Measurements from ENCODE around the gene KMT2D.
"Not testable (repeated sequence)": the region's sequence is repeated elsewhere in the genome, so short reads cannot be mapped to it uniquely, and the experiment has no call there.

KMT2D gene

DNA sequence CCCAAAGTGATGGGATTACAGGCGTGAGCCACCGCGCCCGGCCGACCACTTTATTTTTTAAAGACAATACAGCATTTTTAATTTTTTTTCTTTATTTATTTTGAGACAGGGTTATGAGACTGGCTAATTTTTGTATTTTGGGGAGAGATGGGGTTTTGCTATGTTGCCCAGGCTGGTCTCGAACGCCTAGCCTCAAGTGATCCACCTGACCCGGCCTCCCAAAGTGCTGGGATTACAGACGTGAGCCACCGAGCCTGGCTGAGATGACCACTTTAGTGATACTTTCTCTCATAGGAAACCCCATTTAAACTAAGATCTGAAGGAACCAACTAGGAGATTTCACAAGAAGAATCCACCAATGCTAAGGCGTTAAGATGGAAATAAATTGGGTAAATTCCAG, 10.4 kb upstream of the KMT2D start:
- peaks cover 5% of the 10 kb centered on the region for H3K4me1 ChIP-seq (ENCODE audit: control insufficient read depth, insufficient read depth, low read length)
- no peaks in the 10 kb centered on the region for H3K9me3 ChIP-seq (ENCODE audit: control insufficient read depth, insufficient read depth, low read length)
- H3K27me3 ChIP-seq (ENCODE audit: control insufficient read depth, insufficient read depth, low read length): peaks cover 25% of the 10 kb centered on the region
- H3K4me3 ChIP-seq (ENCODE audit: low read depth, low read length): no peak overlapping the region
- H3K9ac ChIP-seq (ENCODE audit: low read depth, low read length): no peak overlapping the region
- H3K36me3 ChIP-seq (ENCODE audit: control insufficient read depth, insufficient read depth, low read length): no peaks in the 10 kb centered on the region

DNA sequence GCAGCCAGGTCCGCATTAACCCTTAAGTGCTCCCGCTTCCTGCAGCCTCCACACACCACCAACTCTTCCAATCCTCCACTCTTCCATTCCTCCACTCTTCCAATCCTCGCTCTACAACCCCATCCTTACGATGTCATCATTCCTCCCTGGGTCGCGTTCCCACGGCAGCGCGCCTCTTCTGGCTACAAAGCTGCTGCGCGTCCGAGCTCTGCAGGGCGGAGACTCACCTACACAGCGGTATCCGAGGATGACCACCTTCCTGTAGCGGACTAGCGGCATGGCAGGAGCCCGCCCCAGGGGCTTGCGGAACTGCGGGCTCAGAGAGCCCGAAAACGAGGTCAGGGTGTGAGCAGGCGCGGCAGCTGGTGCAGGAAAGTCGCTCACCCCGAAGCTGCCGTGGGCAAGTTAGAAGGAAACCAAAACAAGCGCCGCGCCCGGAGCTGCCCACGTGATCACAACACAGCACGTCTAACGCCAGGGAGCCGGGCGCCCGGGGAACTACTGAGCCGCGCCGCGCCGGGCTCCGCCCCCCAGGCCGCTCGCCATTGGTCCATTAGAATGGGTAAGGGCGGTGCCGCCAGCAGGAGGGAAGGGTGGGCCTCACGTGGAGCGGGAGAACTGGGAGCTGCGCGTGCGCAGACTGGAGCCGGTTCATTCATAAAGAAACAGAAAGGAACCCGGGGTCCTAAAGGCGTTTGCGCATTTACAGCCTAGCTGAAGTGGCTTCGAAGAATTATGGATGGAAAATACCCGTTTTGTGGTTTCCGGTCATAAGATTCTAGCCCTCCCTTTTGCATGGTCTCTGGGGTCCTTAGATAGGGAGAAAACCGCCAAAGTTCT, 9.1 kb upstream of the KMT2D start, which contains the start of gene RHEBL1:
Gene RHEBL1 (minus strand): TSS at position 473 of the 840 bp plus-strand sequence. CDS start 194 bp downstream, at position 279.
- no peaks in the 10 kb centered on the region for H3K36me3 ChIP-seq (ENCODE audit: control insufficient read depth, insufficient read depth, low read length)
- H3K27me3 ChIP-seq (ENCODE audit: control insufficient read depth, insufficient read depth, low read length): peaks cover 25% of the 10 kb centered on the region
- peak within 1 kb of the TSS; percentile 82 for H3K4me3 ChIP-seq (ENCODE audit: low read depth, low read length)
- peak within 1 kb of the TSS; percentile 62 for H3K9ac ChIP-seq (ENCODE audit: low read depth, low read length)
- H3K4me1 ChIP-seq (ENCODE audit: control insufficient read depth, insufficient read depth, low read length): peaks cover 5% of the 10 kb centered on the region
- no peaks in the 10 kb centered on the region for H3K9me3 ChIP-seq (ENCODE audit: control insufficient read depth, insufficient read depth, low read length)

DNA sequence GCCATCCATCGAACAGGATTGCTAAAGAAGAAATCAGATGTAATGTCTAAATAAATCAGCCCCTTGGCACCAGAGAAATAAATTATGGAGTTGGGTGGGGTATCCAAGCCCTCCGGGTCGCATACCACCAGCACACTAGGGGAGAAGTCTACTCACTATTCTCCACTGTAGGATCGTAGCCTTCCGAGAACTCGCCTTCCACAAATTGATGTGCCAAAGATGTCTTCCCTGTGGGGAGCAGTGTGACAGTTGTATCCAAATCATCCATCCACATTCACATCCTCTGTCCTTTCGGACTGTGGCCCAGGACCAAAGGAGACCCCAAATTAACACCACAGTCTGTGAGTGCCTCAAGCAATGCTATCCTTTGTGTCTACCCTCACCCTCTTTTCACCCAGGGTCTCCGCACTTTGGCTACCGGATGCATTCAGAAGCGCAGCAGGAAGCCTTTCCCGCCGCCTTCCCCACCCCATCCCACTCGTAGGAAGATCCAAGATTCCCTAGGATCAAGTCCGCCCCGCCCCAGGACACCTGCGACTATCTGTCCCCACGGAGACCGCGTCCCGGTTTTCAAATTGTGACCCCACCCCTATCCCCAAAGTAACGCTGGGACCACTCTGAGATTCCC, 8.4 kb upstream of the KMT2D start:
- Histone ChIP-seq H3K36me3 (ENCODE audit: control insufficient read depth, insufficient read depth, low read length) (no peaks in the 10 kb centered on the region), H3K4me3 (ENCODE audit: low read depth, low read length) (peak overlapping the region; percentile 82), H3K4me1 (ENCODE audit: control insufficient read depth, insufficient read depth, low read length) (peaks cover 5% of the 10 kb centered on the region), H3K27me3 (ENCODE audit: control insufficient read depth, insufficient read depth, low read length) (peaks cover 25% of the 10 kb centered on the region), H3K9me3 (ENCODE audit: control insufficient read depth, insufficient read depth, low read length) (no peaks in the 10 kb centered on the region), H3K9ac (ENCODE audit: low read depth, low read length) (peak overlapping the region; percentile 62)

DNA sequence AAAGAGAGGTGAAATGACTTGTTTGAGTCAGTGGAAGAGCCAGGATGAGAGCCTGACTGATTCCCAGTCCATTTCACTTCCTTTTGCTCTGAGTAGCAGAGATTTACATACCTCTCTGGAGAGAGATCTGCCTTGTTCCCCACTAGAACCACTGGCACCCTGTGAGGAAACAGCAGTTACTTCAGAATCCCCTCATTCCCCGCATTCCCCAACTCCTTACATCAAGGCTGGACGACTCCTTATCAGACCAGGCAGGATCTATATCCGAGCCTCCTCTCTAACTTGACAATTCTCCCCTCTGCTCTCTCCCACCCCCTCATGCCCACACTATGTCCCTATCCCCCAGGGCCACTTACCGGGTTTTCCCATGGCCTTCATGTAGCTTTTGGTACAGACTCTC, 5.5 kb upstream of the KMT2D start:
- no peak overlapping the region for H3K4me3 ChIP-seq (ENCODE audit: low read depth, low read length)
- no peaks in the 10 kb centered on the region for H3K9me3 ChIP-seq (ENCODE audit: control insufficient read depth, insufficient read depth, low read length)
- H3K27me3 ChIP-seq (ENCODE audit: control insufficient read depth, insufficient read depth, low read length): peaks cover 20% of the 10 kb centered on the region
- no peak overlapping the region for H3K9ac ChIP-seq (ENCODE audit: low read depth, low read length)
- no peaks in the 10 kb centered on the region for H3K36me3 ChIP-seq (ENCODE audit: control insufficient read depth, insufficient read depth, low read length)
- peaks cover 5% of the 10 kb centered on the region for H3K4me1 ChIP-seq (ENCODE audit: control insufficient read depth, insufficient read depth, low read length)

DNA sequence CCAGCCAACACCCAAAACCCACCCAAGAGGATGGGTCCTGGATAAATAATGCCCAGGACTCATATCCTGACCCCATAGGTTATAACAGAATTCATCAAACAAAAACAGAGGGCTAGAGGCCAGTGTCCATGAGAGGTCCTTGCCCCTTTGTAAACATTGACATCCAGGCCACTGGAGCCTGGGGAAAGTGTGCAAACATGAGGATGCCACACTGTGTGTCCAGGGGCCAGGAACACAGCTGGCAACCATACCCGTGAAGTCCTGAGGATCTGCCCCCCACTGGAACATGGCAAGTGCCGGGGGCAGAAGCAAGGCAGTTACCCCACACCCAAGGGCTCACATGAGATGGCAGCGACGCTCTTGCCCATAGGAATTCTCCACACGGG, 4.2 kb upstream of the KMT2D start:
- H3K4me1 ChIP-seq (ENCODE audit: control insufficient read depth, insufficient read depth, low read length): no peaks in the 10 kb centered on the region
- no peaks in the 10 kb centered on the region for H3K9me3 ChIP-seq (ENCODE audit: control insufficient read depth, insufficient read depth, low read length)
- no peak overlapping the region for H3K9ac ChIP-seq (ENCODE audit: low read depth, low read length)
- peaks cover 15% of the 10 kb centered on the region for H3K27me3 ChIP-seq (ENCODE audit: control insufficient read depth, insufficient read depth, low read length)
- no peak overlapping the region for H3K4me3 ChIP-seq (ENCODE audit: low read depth, low read length)
- peaks cover 5% of the 10 kb centered on the region for H3K36me3 ChIP-seq (ENCODE audit: control insufficient read depth, insufficient read depth, low read length)

- not testable (repeated sequence) for H3K36me3 ChIP-seq (ENCODE audit: control insufficient read depth, insufficient read depth, low read length); H3K9me3 ChIP-seq (ENCODE audit: control insufficient read depth, insufficient read depth, low read length); H3K4me3 ChIP-seq (ENCODE audit: low read depth, low read length); H3K27me3 ChIP-seq (ENCODE audit: control insufficient read depth, insufficient read depth, low read length); H3K9ac ChIP-seq (ENCODE audit: low read depth, low read length)
- H3K4me1 ChIP-seq (ENCODE audit: control insufficient read depth, insufficient read depth, low read length): peaks cover 13% of the 10 kb centered on the region
These were observed 1.3 kb upstream of the KMT2D start for GRCh38 chr12:49061916-49062315.

GRCh38 chr12:49061157-49061650, 610 bp upstream of the KMT2D start:
- Histone ChIP-seq H3K36me3 (ENCODE audit: control insufficient read depth, insufficient read depth, low read length) (peaks cover 5% of the 10 kb centered on the region), H3K4me1 (ENCODE audit: control insufficient read depth, insufficient read depth, low read length) (peaks cover 16% of the 10 kb centered on the region), H3K4me3 (ENCODE audit: low read depth, low read length) (peak overlapping the region; percentile 85)

GRCh38 chr12:49059299-49060171, 1.1 kb downstream of the KMT2D start:
- no peaks in the 10 kb centered on the region for H3K27me3 ChIP-seq (ENCODE audit: control insufficient read depth, insufficient read depth, low read length)
- no peaks in the 10 kb centered on the region for H3K9me3 ChIP-seq (ENCODE audit: control insufficient read depth, insufficient read depth, low read length)
- H3K4me1 ChIP-seq (ENCODE audit: control insufficient read depth, insufficient read depth, low read length): peaks cover 23% of the 10 kb centered on the region
- peak overlapping the region; percentile 85 for H3K4me3 ChIP-seq (ENCODE audit: low read depth, low read length)
- peak overlapping the region; percentile 97 for H3K9ac ChIP-seq (ENCODE audit: low read depth, low read length)
- H3K36me3 ChIP-seq (ENCODE audit: control insufficient read depth, insufficient read depth, low read length): peaks cover 5% of the 10 kb centered on the region

More at GRCh38 chr12:49061157-49061650, 610 bp upstream of the KMT2D start:
- no peaks in the 10 kb centered on the region for H3K27me3 ChIP-seq (ENCODE audit: control insufficient read depth, insufficient read depth, low read length)
- H3K9me3 ChIP-seq (ENCODE audit: control insufficient read depth, insufficient read depth, low read length): no peaks in the 10 kb centered on the region
- H3K9ac ChIP-seq (ENCODE audit: low read depth, low read length): peak overlapping the region; percentile 97

DNA sequence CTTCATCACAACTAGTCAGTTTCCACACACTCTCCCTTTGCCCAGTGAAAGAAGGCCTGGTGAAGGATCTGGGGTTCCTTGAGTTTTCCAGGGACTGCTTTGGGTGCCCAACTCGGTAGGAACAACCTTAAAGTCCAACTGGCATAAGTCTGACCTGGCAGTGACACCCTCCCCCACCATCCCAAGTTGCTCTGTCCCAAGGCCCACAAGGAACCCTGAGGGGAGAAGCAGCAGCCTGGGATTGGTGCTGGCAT, 1.6 kb downstream of the KMT2D start:
- Histone ChIP-seq H3K4me1 (ENCODE audit: control insufficient read depth, insufficient read depth, low read length) (peaks cover 23% of the 10 kb centered on the region), H3K9me3 (ENCODE audit: control insufficient read depth, insufficient read depth, low read length) (no peaks in the 10 kb centered on the region), H3K4me3 (ENCODE audit: low read depth, low read length) (peak overlapping the region; percentile 85), H3K27me3 (ENCODE audit: control insufficient read depth, insufficient read depth, low read length) (no peaks in the 10 kb centered on the region), H3K9ac (ENCODE audit: low read depth, low read length) (peak overlapping the region; percentile 97), H3K36me3 (ENCODE audit: control insufficient read depth, insufficient read depth, low read length) (peaks cover 10% of the 10 kb centered on the region)

GRCh38 chr12:49058366-49059044, 2.1 kb downstream of the KMT2D start:
- Histone ChIP-seq H3K9me3 (ENCODE audit: control insufficient read depth, insufficient read depth, low read length) (no peaks in the 10 kb centered on the region), H3K27me3 (ENCODE audit: control insufficient read depth, insufficient read depth, low read length) (no peaks in the 10 kb centered on the region), H3K4me1 (ENCODE audit: control insufficient read depth, insufficient read depth, low read length) (peaks cover 23% of the 10 kb centered on the region), H3K36me3 (ENCODE audit: control insufficient read depth, insufficient read depth, low read length) (peaks cover 10% of the 10 kb centered on the region), H3K9ac (ENCODE audit: low read depth, low read length) (peak overlapping the region; percentile 97), H3K4me3 (ENCODE audit: low read depth, low read length) (peak overlapping the region; percentile 85)

GRCh38 chr12:49057888-49058287, 2.7 kb downstream of the KMT2D start:
- peak overlapping the region; percentile 85 for H3K4me3 ChIP-seq (ENCODE audit: low read depth, low read length)
- peaks cover 23% of the 10 kb centered on the region for H3K4me1 ChIP-seq (ENCODE audit: control insufficient read depth, insufficient read depth, low read length)
- no peaks in the 10 kb centered on the region for H3K9me3 ChIP-seq (ENCODE audit: control insufficient read depth, insufficient read depth, low read length)
- peak overlapping the region; percentile 8 for H3K9ac ChIP-seq (ENCODE audit: low read depth, low read length)
- peaks cover 17% of the 10 kb centered on the region for H3K36me3 ChIP-seq (ENCODE audit: control insufficient read depth, insufficient read depth, low read length)
- H3K27me3 ChIP-seq (ENCODE audit: control insufficient read depth, insufficient read depth, low read length): no peaks in the 10 kb centered on the region
